NT2/D1 (cell line): ENCODE results near the gene ABLIM2.

Source experiments
- SUZ12 ChIP-seq: IDR thresholded peaks from 2 replicates; pipeline ENCODE4 v1.6.1; 2011; ENCODE audit not compliant: insufficient read length, insufficient read depth; ENCODE audit errors: extremely low read depth
- YY1 ChIP-seq: IDR thresholded peaks from 2 replicates; pipeline ENCODE4 v1.6.1; 2011; ENCODE audit not compliant: insufficient read length, insufficient read depth
- ZNF274 ChIP-seq: IDR thresholded peaks from 2 replicates; pipeline ENCODE4 v1.6.1; 2011; ENCODE audit warnings: mild to moderate bottlenecking, low read depth, low read length

- TF ChIP-seq ZNF274 (no peak), YY1 (no peak), SUZ12 (no peak)
These were observed 20.5 kb upstream of the ABLIM2 start for GRCh38 chr4:8179074-8179473.
